ENCODE data around the gene MTCL1. TPM values are rescaled to one million over a fixed set of nuclear protein-coding genes. Genes with fewer than 3 reads are reported as not detected.

The MTCL1 gene
- total and polyA plus RNA-seq, 2 donors (not counting 1 experiment from before 2014, with no cell fraction given) = 35.0 to 56.0 TPM

GRCh38 chr18:8709248-8710059 is 4.1 kb downstream of the MTCL1 start:
- no peak overlapping the region for H2AFZ ChIP-seq (ENCODE audit: low read length)
- no peak for TF ChIP-seq CTCF (conservative IDR thresholded peaks at IDR 0.05 in 1 of 2, IDR thresholded peaks at IDR 0.05 in 1 of 2; ENCODE audit: low read depth in 1 of 2, low read length in 2 of 2)
- no peak for TF ChIP-seq EZH2 (IDR thresholded peaks at IDR 0.05; ENCODE audit: low read length, missing control alignments)
- H3K4me1 ChIP-seq (ENCODE audit: control insufficient read depth, extremely low read depth, insufficient read depth, low read length) = peaks cover 2% of the 10 kb centered on the region
- no peaks in the 10 kb centered on the region for H3K27me3 ChIP-seq (ENCODE audit: control insufficient read depth, insufficient read depth, low read length)
- no peaks in the 10 kb centered on the region for H4K20me1 ChIP-seq (ENCODE audit: control insufficient read depth, extremely low read depth, insufficient read depth, low read length)
- no peak overlapping the region for H3K4me2 ChIP-seq (ENCODE audit: extremely low read depth, insufficient read depth, low read length)
- peaks cover 2% of the 10 kb centered on the region for H3K36me3 ChIP-seq (ENCODE audit: control insufficient read depth, insufficient read depth, low read length)
- no peak overlapping the region for H3K9ac ChIP-seq (ENCODE audit: insufficient read depth, low read length)
- peak in 1 of 2 donors; percentile 56 for DNase-seq (ENCODE audit: low read depth in 2 of 2)
- no peak overlapping the region for H3K27ac ChIP-seq (ENCODE audit: insufficient read depth, low read length)
- H3K79me2 ChIP-seq (ENCODE audit: control insufficient read depth, insufficient read depth, low read length) = peaks cover 68% of the 10 kb centered on the region
- peak overlapping the region in 1 of 4 experiments; percentile 92 for H3K4me3 ChIP-seq (replicated peaks in 1 of 4; ENCODE audit: control extremely low read depth in 1 of 4, insufficient read depth in 1 of 4, low read depth in 3 of 4, low read length in 4 of 4)
- H3K9me3 ChIP-seq (ENCODE audit: control insufficient read depth, insufficient read depth, low read depth, low read length) = no peaks in the 10 kb centered on the region

GRCh38 chr18:8711736-8712135 is 6.4 kb downstream of the MTCL1 start:
- no peak for TF ChIP-seq CTCF (conservative IDR thresholded peaks at IDR 0.05 in 1 of 2, IDR thresholded peaks at IDR 0.05 in 1 of 2; ENCODE audit: low read depth in 1 of 2, low read length in 2 of 2)
- no peak for TF ChIP-seq EZH2 (IDR thresholded peaks at IDR 0.05; ENCODE audit: low read length, missing control alignments)
- Histone ChIP-seq H2AFZ (ENCODE audit: low read length) (no peak overlapping the region), H3K4me1 (ENCODE audit: control insufficient read depth, extremely low read depth, insufficient read depth, low read length) (no peaks in the 10 kb centered on the region), H3K4me3 (replicated peaks in 1 of 4; ENCODE audit: control extremely low read depth in 1 of 4, insufficient read depth in 1 of 4, low read depth in 3 of 4, low read length in 4 of 4) (no peak overlapping the region), H3K9ac (ENCODE audit: insufficient read depth, low read length) (no peak overlapping the region), H3K36me3 (ENCODE audit: control insufficient read depth, insufficient read depth, low read length) (peaks cover 2% of the 10 kb centered on the region), H3K79me2 (ENCODE audit: control insufficient read depth, insufficient read depth, low read length) (peaks cover 79% of the 10 kb centered on the region), H3K27ac (ENCODE audit: insufficient read depth, low read length) (no peak overlapping the region), H3K4me2 (ENCODE audit: extremely low read depth, insufficient read depth, low read length) (no peak overlapping the region), H3K27me3 (ENCODE audit: control insufficient read depth, insufficient read depth, low read length) (no peaks in the 10 kb centered on the region), H3K9me3 (ENCODE audit: control insufficient read depth, insufficient read depth, low read depth, low read length) (no peaks in the 10 kb centered on the region), H4K20me1 (ENCODE audit: control insufficient read depth, extremely low read depth, insufficient read depth, low read length) (no peaks in the 10 kb centered on the region)
- DNase-seq (ENCODE audit: low read depth in 2 of 2) = no peak

GRCh38 chr18:8713691-8714090 is 8.3 kb downstream of the MTCL1 start:
- Histone ChIP-seq H4K20me1 (ENCODE audit: control insufficient read depth, extremely low read depth, insufficient read depth, low read length) (no peaks in the 10 kb centered on the region), H3K4me1 (ENCODE audit: control insufficient read depth, extremely low read depth, insufficient read depth, low read length) (no peaks in the 10 kb centered on the region), H2AFZ (ENCODE audit: low read length) (no peak overlapping the region), H3K36me3 (ENCODE audit: control insufficient read depth, insufficient read depth, low read length) (peaks cover 2% of the 10 kb centered on the region), H3K4me2 (ENCODE audit: extremely low read depth, insufficient read depth, low read length) (no peak overlapping the region), H3K4me3 (replicated peaks in 1 of 4; ENCODE audit: control extremely low read depth in 1 of 4, insufficient read depth in 1 of 4, low read depth in 3 of 4, low read length in 4 of 4) (no peak overlapping the region), H3K79me2 (ENCODE audit: control insufficient read depth, insufficient read depth, low read length) (peaks cover 78% of the 10 kb centered on the region), H3K27me3 (ENCODE audit: control insufficient read depth, insufficient read depth, low read length) (no peaks in the 10 kb centered on the region), H3K9me3 (ENCODE audit: control insufficient read depth, insufficient read depth, low read depth, low read length) (no peaks in the 10 kb centered on the region), H3K27ac (ENCODE audit: insufficient read depth, low read length) (no peak overlapping the region), H3K9ac (ENCODE audit: insufficient read depth, low read length) (no peak overlapping the region)
- DNase-seq (ENCODE audit: low read depth in 2 of 2) = no peak
- TF ChIP-seq CTCF (conservative IDR thresholded peaks at IDR 0.05 in 1 of 2, IDR thresholded peaks at IDR 0.05 in 1 of 2; ENCODE audit: low read depth in 1 of 2, low read length in 2 of 2) = no peak
- no peak for TF ChIP-seq EZH2 (IDR thresholded peaks at IDR 0.05; ENCODE audit: low read length, missing control alignments)
